SU-DHL-6 (cell line): Measurements from ENCODE around the gene CD2.

Experiments used
- CTCF ChIP-seq: fragments of 200-600 bp; sonication (generic); IDR thresholded peaks from one replicate; pipeline ENCODE4 v1.5.1; 2017; ENCODE audit warnings: antibody characterized with exemption, mild to moderate bottlenecking, low read length, moderate library complexity; ENCODE audit not compliant: insufficient read depth, poor library complexity, severe bottlenecking
- EZH2phosphoT487 ChIP-seq: fragments of 200-600 bp; sonication (generic), shearing (Covaris generic); conservative IDR thresholded peaks from 2 replicates; pipeline ENCODE4 v1.6.1; 2018; ENCODE audit warnings: mild to moderate bottlenecking, antibody characterized with exemption, low read length, moderate library complexity, mixed read lengths

- TF ChIP-seq CTCF = no peak
- TF ChIP-seq EZH2phosphoT487 = no peak
Measured at GRCh38 chr1:116775116-116775752, 21.0 kb downstream of the CD2 start.
